ENCODE measurements around the gene EMID1.

Gene EMID1

DNA sequence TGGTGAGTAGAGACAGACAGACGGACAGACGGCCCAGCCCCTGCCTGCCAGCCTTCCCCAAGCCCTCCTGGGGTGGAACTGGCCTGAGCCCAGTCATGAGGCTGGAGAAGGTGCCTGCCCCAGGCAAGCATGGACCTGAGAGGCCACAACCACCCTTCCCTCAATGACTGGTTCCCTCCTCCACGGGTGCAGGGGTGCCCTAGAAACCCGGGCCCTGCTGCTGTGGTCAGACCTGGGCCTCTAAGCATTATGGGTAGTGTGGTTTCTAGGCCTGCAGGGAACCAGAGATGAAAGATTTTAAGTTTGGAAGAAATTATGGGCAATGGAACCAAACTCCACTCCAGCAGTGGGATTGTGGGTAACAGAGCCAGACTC lies 48.6 kb downstream of the EMID1 start:
- TF ChIP-seq IKZF3 (tag by site-specific recombination; IDR thresholded peaks at IDR 0.05) (no peak), ZNF529 (tag by site-specific recombination; IDR thresholded peaks at IDR 0.05; ENCODE audit: insufficient replicate concordance) (no peak), ZNF114 (tag by site-specific recombination; IDR thresholded peaks at IDR 0.05) (no peak), ZNF132 (tag by site-specific recombination; IDR thresholded peaks at IDR 0.05; ENCODE audit: borderline replicate concordance) (no peak), ZNF76 (tag by site-specific recombination; IDR thresholded peaks at IDR 0.05; ENCODE audit: borderline replicate concordance, low read depth) (0 out of 2 replicates have a peak, but pooled peaks have one; percentile 24)
- H3K4me1 ChIP-seq (ENCODE audit: control insufficient read depth, insufficient read depth, low read length) = no peaks in the 10 kb centered on the region
- CTCF ChIA-PET = interaction anchor here (0.7 to 4.4 kb wide), 2 partner anchors 9 to 12 kb away, joined by 3 to 30 read pairs; no protein-coding TSS in a partner anchor

DNA sequence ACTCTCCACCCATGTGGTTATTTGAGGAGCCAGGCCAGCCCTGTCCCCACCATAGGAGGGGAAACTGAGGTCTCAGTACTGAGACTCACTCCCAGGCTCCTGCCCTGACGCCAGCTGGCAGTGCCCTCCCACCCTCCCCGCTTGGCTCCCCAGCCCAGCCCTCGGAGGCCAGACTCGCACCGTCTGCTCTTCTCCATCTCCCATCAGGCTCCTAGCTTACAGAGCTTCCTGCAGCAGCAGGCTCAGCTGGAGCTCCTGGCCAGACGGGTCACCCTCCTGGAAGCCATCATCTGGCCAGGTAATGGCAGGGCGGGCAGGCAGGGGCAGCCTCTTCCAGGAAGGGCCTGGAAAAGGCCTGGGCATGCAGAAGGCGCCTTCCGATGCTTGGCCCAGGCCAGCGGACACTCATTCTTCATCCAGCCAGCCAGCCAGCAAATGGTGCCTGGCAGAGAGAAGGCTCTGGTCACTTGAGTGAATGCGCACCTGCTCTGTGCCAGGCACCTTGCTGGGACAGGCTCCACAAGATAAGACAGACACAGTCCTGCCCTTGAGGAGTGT lies 49.4 kb downstream of the EMID1 start:
- Histone ChIP-seq H3K36me3 (ENCODE audit: control insufficient read depth in 2 of 2, insufficient read depth in 1 of 2, low read length in 2 of 2) (peaks cover 0 to 13% of the 10 kb centered on the region in 2 experiments; a peak in 1 of 3 replicates), H3K4me1 (ENCODE audit: control insufficient read depth, insufficient read depth, low read length) (no peaks in the 10 kb centered on the region), H3K27ac (ENCODE audit: extremely low read depth, low read depth, low read length) (no peak overlapping the region), H3K4me3 (ENCODE audit: low read depth, low read length) (no peak overlapping the region), H3K9me3 (ENCODE audit: control insufficient read depth, insufficient read depth, low read depth, low read length) (no peaks in the 10 kb centered on the region)
- TF ChIP-seq SETDB1 (IDR thresholded peaks at IDR 0.05; ENCODE audit: insufficient read length, low read length) = no peak
- no peak for TF ChIP-seq ZNF423 (tag by site-specific recombination; IDR thresholded peaks at IDR 0.05)
- no peak for TF ChIP-seq ZFHX2 (tag by site-specific recombination; conservative IDR thresholded peaks at IDR 0.05)
- no peak for TF ChIP-seq ZNF529 (tag by site-specific recombination; IDR thresholded peaks at IDR 0.05; ENCODE audit: insufficient replicate concordance)
- no peak for TF ChIP-seq ZNF292 (tag by site-specific recombination; IDR thresholded peaks at IDR 0.05; ENCODE audit: borderline replicate concordance, low read depth)
- no peak for TF ChIP-seq ZNF792 (tag by site-specific recombination; IDR thresholded peaks at IDR 0.05)
- TF ChIP-seq GFI1B (tag by site-specific recombination; IDR thresholded peaks at IDR 0.05) = no peak
- no peak for TF ChIP-seq ZNF416 (tag by site-specific recombination; IDR thresholded peaks at IDR 0.05)
- no peak for TF ChIP-seq SCRT2 (tag by site-specific recombination; IDR thresholded peaks at IDR 0.05)
- no peak for TF ChIP-seq ZNF175 (tag by site-specific recombination; IDR thresholded peaks at IDR 0.05)
- CTCF ChIA-PET = interaction anchor here (4.4 kb wide), 1 partner anchor 10 kb away, joined by 30 read pairs; no protein-coding TSS in a partner anchor
- POLR2A ChIA-PET = interaction anchor here (0.6 kb wide), 2 partner anchors 652 to 1500 kb away, joined by 3 to 4 read pairs; no protein-coding TSS in a partner anchor

More for the DNA sequence above, 48.6 kb downstream of the EMID1 start:
- Histone ChIP-seq H3K27ac (ENCODE audit: extremely low read depth, low read depth, low read length) (no peak overlapping the region), H3K36me3 (ENCODE audit: control insufficient read depth in 2 of 2, insufficient read depth in 1 of 2, low read length in 2 of 2) (peaks cover 0 to 5% of the 10 kb centered on the region in 2 experiments; a peak in 1 of 3 replicates), H3K4me3 (ENCODE audit: low read depth, low read length) (no peak overlapping the region), H3K9me3 (ENCODE audit: control insufficient read depth, insufficient read depth, low read depth, low read length) (no peaks in the 10 kb centered on the region)
- POLR2A ChIA-PET = no interaction called here

DNA sequence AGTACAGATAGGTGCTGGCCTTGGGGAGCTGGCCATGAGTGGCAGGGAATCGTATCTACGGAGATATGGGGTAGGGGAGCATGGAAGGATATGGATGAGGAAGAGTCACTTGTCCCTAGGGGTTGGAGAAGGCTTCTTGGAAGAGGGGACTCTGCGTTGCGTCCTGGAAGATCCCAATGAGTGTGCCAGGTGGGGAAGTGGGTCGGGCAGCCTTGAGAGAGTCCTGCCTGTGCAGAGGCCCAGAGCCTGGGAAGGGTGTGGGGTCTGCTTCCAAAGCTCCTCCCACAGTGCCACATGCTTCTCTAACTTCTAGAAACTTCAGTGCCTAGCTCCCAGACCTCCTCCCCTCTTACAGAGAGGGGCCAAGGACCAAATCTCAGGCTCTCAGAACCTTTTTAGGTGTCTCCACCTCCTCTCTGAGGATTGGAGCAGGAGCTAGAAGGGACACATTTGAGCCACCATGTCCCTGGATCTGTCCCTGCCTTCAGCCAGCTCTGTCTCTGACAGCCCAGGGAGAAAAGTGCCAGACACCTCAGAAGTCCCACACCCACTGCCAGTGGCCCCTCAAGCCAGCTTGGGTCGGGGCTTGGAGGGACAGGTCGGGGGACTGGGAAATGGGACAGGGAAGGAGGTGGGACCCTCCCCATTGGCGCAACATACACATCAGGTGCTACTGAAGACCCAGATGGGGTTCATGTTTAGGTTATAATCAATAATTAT lies 51.1 kb downstream of the EMID1 start:
- peaks cover 7 to 25% of the 10 kb centered on the region in 2 experiments; a peak in 2 of 3 replicates for H3K36me3 ChIP-seq (ENCODE audit: control insufficient read depth in 2 of 2, insufficient read depth in 1 of 2, low read length in 2 of 2)
- H3K4me1 ChIP-seq (ENCODE audit: control insufficient read depth, insufficient read depth, low read length) = no peaks in the 10 kb centered on the region
- TF ChIP-seq ZNF529 (tag by site-specific recombination; IDR thresholded peaks at IDR 0.05; ENCODE audit: insufficient replicate concordance) (no peak), ZNF10 (tag by site-specific recombination; IDR thresholded peaks at IDR 0.05) (no peak)
- no peaks in the 10 kb centered on the region for H3K9me3 ChIP-seq (ENCODE audit: control insufficient read depth, insufficient read depth, low read depth, low read length)
- no peak overlapping the region for H3K27ac ChIP-seq (ENCODE audit: extremely low read depth, low read depth, low read length)
- ChIA-PET CTCF (interaction anchor here (4.4 kb wide), 1 partner anchor 12 kb away, joined by 30 read pairs; no protein-coding TSS in a partner anchor), POLR2A (interaction anchor here (0.7 to 1.5 kb wide), 2 partner anchors 10 to 753 kb away, joined by 4 read pairs; no protein-coding TSS in a partner anchor)
- H3K4me3 ChIP-seq (ENCODE audit: low read depth, low read length) = no peak overlapping the region

DNA sequence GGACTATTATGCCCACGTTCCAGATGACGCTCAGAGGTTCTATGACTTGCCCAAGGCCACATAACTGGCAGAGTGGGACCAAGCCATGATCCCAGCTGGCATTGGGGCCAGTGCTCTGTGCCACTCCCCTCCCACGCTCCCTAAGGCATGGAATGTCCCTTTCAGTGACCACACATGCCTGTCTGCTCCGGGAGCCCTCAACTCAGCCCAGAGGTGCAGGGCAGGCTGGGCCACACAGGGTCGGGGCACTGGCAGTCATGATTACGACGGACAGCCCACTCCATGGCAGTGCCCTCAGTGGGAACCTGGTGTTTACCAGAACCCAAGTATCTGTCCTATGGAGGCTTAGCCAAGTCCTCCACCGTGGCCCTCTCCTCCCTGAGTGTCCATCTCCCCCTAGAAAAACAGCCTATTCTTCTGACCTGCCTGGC lies 52.1 kb downstream of the EMID1 start:
- CTCF ChIA-PET = interaction anchor here (4.4 kb wide), 1 partner anchor 13 kb away, joined by 30 read pairs; no protein-coding TSS in a partner anchor

More for the DNA sequence above, 52.1 kb downstream of the EMID1 start:
- Histone ChIP-seq H3K9me3 (ENCODE audit: control insufficient read depth, insufficient read depth, low read depth, low read length) (no peaks in the 10 kb centered on the region), H3K36me3 (ENCODE audit: control insufficient read depth in 2 of 2, insufficient read depth in 1 of 2, low read length in 2 of 2) (peaks cover 12 to 30% of the 10 kb centered on the region in 2 experiments; a peak in 2 of 3 replicates), H3K4me3 (ENCODE audit: low read depth, low read length) (no peak overlapping the region), H3K27ac (ENCODE audit: extremely low read depth, low read depth, low read length) (no peak overlapping the region), H3K4me1 (ENCODE audit: control insufficient read depth, insufficient read depth, low read length) (no peaks in the 10 kb centered on the region)
- POLR2A ChIA-PET = interaction anchor here (1.5 kb wide), 1 partner anchor 9 kb away, joined by 4 read pairs; no protein-coding TSS in a partner anchor
- TF ChIP-seq ZNF610 (tag by site-specific recombination; IDR thresholded peaks at IDR 0.05; ENCODE audit: borderline replicate concordance) = no peak
- TF ChIP-seq, protein P1, sequence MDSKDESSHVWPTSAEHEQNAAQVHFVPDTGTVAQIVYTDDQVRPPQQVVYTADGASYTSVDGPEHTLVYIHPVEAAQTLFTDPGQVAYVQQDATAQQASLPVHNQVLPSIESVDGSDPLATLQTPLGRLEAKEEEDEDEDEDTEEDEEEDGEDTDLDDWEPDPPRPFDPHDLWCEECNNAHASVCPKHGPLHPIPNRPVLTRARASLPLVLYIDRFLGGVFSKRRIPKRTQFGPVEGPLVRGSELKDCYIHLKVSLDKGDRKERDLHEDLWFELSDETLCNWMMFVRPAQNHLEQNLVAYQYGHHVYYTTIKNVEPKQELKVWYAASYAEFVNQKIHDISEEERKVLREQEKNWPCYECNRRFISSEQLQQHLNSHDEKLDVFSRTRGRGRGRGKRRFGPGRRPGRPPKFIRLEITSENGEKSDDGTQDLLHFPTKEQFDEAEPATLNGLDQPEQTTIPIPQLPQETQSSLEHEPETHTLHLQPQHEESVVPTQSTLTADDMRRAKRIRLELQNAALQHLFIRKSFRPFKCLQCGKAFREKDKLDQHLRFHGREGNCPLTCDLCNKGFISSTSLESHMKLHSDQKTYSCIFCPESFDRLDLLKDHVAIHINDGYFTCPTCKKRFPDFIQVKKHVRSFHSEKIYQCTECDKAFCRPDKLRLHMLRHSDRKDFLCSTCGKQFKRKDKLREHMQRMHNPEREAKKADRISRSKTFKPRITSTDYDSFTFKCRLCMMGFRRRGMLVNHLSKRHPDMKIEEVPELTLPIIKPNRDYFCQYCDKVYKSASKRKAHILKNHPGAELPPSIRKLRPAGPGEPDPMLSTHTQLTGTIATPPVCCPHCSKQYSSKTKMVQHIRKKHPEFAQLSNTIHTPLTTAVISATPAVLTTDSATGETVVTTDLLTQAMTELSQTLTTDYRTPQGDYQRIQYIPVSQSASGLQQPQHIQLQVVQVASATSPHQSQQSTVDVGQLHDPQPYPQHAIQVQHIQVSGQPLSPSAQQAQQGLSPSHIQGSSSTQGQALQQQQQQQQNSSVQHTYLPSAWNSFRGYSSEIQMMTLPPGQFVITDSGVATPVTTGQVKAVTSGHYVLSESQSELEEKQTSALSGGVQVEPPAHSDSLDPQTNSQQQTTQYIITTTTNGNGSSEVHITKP (tag by site-specific recombination; IDR thresholded peaks at IDR 0.05) = peak; percentile 91
- TF ChIP-seq, protein P2, sequence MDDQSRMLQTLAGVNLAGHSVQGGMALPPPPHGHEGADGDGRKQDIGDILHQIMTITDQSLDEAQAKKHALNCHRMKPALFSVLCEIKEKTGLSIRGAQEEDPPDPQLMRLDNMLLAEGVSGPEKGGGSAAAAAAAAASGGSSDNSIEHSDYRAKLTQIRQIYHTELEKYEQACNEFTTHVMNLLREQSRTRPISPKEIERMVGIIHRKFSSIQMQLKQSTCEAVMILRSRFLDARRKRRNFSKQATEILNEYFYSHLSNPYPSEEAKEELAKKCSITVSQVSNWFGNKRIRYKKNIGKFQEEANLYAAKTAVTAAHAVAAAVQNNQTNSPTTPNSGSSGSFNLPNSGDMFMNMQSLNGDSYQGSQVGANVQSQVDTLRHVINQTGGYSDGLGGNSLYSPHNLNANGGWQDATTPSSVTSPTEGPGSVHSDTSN (CRISPR knock-in tag; IDR thresholded peaks at IDR 0.05) = no peak
- no peak for TF ChIP-seq ZNF768 (tag by site-specific recombination; IDR thresholded peaks at IDR 0.05)
- TF ChIP-seq ZNF292 (tag by site-specific recombination; IDR thresholded peaks at IDR 0.05; ENCODE audit: borderline replicate concordance, low read depth) = no peak
